ENCODE data around the gene OR52I2. TPM values are rescaled to one million over a fixed set of nuclear protein-coding genes. Genes with fewer than 3 reads are reported as not detected.

Gene OR52I2
- total RNA-seq, 1 experiment from 2014 or later = not detected

GRCh38 chr11:4606231-4607015 is 24.9 kb downstream of the OR52I2 start:
- in situ Hi-C loops (cut with HindIII; ENCODE audit: low pct_unique_long_range_greater_than_20kb, low sequenced_read_pairs) = no loop called here
- DNase-seq (ENCODE audit: low read depth) = no peak

- in situ Hi-C loops (cut with HindIII; ENCODE audit: low pct_unique_long_range_greater_than_20kb, low sequenced_read_pairs) = no loop called here
- no peak for DNase-seq (ENCODE audit: low read depth)
These were observed 25.6 kb downstream of the OR52I2 start for GRCh38 chr11:4607096-4607495.

- in situ Hi-C loops (cut with HindIII; ENCODE audit: low pct_unique_long_range_greater_than_20kb, low sequenced_read_pairs) = no loop called here
- DNase-seq (ENCODE audit: low read depth) = peak; percentile 88
These were observed 26.5 kb downstream of the OR52I2 start, which contains the start of gene TRIM68 for GRCh38 chr11:4607781-4608666. Gene TRIM68 (minus strand): TSS chr11:4608231. CDS start chr11:4605504, 2,727 bp downstream.

GRCh38 chr11:4610258-4610935 is 28.9 kb downstream of the OR52I2 start:
- in situ Hi-C loops (cut with HindIII; ENCODE audit: low pct_unique_long_range_greater_than_20kb, low sequenced_read_pairs) = no loop called here
- no peak for DNase-seq (ENCODE audit: low read depth)

- no peak for DNase-seq (ENCODE audit: low read depth)
- in situ Hi-C loops (cut with HindIII; ENCODE audit: low pct_unique_long_range_greater_than_20kb, low sequenced_read_pairs) = no loop called here
These were observed 30.4 kb downstream of the OR52I2 start for GRCh38 chr11:4611986-4612385.

- no peak for DNase-seq (ENCODE audit: low read depth)
- in situ Hi-C loops (cut with HindIII; ENCODE audit: low pct_unique_long_range_greater_than_20kb, low sequenced_read_pairs) = no loop called here
These were observed 34.4 kb downstream of the OR52I2 start for GRCh38 chr11:4615856-4616444.

- DNase-seq (ENCODE audit: low read depth) = no peak
- in situ Hi-C loops (cut with HindIII; ENCODE audit: low pct_unique_long_range_greater_than_20kb, low sequenced_read_pairs) = no loop called here
These were observed 38.0 kb downstream of the OR52I2 start for GRCh38 chr11:4619514-4619913.

- in situ Hi-C loops (cut with HindIII; ENCODE audit: low pct_unique_long_range_greater_than_20kb, low sequenced_read_pairs) = no loop called here
- peak; percentile 18 for DNase-seq (ENCODE audit: low read depth)
These were observed 44.9 kb downstream of the OR52I2 start for GRCh38 chr11:4626207-4627099.

GRCh38 chr11:4636136-4636535 is 54.6 kb downstream of the OR52I2 start:
- in situ Hi-C loops (cut with HindIII; ENCODE audit: low pct_unique_long_range_greater_than_20kb, low sequenced_read_pairs) = no loop called here
- DNase-seq (ENCODE audit: low read depth) = no peak

- peak; percentile 42 for DNase-seq (ENCODE audit: low read depth)
- in situ Hi-C loops (cut with HindIII; ENCODE audit: low pct_unique_long_range_greater_than_20kb, low sequenced_read_pairs) = no loop called here
These were observed 55.6 kb downstream of the OR52I2 start, which contains the start of gene OR51D1 for GRCh38 chr11:4636962-4637661. Gene OR51D1 (plus strand): TSS chr11:4637477. CDS start chr11:4639791, 2,314 bp downstream.

GRCh38 chr11:4637662-4638047 is 56.1 kb downstream of the OR52I2 start:
- DNase-seq (ENCODE audit: low read depth) = no peak
- in situ Hi-C loops (cut with HindIII; ENCODE audit: low pct_unique_long_range_greater_than_20kb, low sequenced_read_pairs) = no loop called here

GRCh38 chr11:4639931-4640330 is 58.4 kb downstream of the OR52I2 start:
- no peak for DNase-seq (ENCODE audit: low read depth)
- in situ Hi-C loops (cut with HindIII; ENCODE audit: low pct_unique_long_range_greater_than_20kb, low sequenced_read_pairs) = no loop called here

GRCh38 chr11:4641501-4641900 is 60.0 kb downstream of the OR52I2 start:
- DNase-seq (ENCODE audit: low read depth) = no peak
- in situ Hi-C loops (cut with HindIII; ENCODE audit: low pct_unique_long_range_greater_than_20kb, low sequenced_read_pairs) = no loop called here

GRCh38 chr11:4642043-4642442 is 60.5 kb downstream of the OR52I2 start:
- in situ Hi-C loops (cut with HindIII; ENCODE audit: low pct_unique_long_range_greater_than_20kb, low sequenced_read_pairs) = no loop called here
- DNase-seq (ENCODE audit: low read depth) = no peak
